ENCODE data around the gene TXNL4A.

Gene TXNL4A

GRCh38 chr18:79931475-79931874 is 56.9 kb downstream of the TXNL4A start:
- no peak for DNase-seq

DNA sequence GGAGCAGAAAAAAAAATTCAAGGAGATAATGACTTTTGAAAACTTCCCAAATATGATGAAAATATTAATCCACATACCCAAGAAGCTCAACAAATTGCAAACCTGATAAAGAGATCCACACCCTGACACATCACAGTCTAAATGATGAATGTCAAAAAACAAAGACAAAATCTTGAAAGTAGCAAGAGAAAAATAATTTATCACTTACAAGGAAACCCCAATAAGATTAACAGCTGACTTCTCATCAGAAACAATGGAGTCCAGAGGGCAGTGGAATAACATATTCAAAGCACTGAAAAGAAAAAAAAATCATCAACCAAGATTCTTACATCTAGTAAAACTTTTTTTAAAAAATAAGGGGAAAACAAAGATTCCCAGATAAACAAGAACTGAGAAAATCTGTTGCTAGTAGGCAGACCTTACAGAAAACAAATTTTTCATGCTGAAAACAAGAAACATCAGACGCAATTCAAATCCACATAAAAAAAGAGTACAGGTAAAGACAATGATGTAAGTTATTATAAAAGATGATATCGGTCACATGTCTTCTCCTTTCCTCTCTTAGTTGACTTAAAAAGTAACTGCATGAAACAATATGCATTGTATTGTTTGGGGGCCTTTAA is 58.2 kb downstream of the TXNL4A start:
- DNase-seq = no peak

DNA sequence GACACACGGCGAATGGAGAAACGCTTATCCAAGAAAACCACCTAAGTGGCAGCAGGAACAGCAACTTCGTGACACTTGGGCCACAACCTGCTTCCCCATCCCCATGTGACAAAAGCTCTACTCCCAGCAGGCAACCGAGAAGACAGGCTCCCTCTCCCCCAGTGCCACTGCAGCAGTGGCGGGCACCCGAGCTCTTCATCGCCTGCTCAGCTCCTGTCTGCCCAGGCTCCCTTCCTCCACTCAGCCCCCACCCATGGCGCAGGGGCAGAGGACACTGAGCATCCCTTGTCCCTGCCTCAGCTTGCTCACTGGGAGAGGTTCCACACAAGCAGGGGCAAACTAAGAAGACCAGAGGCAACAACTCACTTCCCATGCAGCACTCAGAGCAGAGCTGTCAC is 59.8 kb downstream of the TXNL4A start:
- DNase-seq = no peak

- no peak for DNase-seq
Measured at GRCh38 chr18:79927607-79928562, 60.5 kb downstream of the TXNL4A start.

DNA sequence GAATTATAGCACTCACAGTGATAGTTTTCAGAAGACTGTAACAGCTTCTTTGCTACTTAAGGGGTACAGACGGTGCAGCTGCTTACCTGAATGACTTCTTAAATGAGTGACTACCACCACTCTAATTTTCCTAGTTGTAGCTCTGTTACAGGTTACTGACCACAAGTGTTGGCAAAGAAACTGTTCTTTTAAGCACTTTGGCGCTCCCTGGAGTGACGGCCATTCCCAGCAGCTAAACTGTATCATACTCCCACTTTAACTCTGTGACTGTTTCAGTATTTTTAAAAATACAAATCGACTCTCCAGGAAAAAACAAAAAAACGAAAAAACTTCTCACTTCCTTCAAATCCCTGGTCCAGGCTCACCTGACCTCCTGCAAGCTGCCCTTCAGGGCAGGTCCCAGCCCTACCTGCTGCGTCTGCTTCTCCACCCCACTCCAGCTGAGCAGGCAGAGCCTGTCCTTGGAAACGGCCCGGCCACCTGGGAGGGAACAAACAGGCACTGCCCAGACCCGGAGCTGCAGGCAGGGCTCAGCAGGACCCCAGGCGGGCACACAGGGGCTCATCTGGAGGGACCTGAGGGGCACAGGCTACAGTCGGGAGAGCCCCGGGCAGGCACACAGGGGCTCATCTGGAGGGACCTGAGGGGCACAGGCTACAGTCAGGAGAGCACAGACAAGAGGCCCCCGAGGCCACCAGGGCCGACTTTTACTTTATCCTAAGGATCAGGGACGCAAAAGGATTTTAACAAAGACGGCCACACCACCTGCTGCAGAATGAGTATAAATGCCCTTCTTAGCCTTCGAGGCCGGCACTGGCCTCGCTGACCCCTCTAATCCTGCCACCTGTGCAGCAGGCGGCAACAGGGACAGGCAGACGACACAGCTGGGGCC is 61.4 kb downstream of the TXNL4A start:
- DNase-seq = no peak

- DNase-seq = no peak
Measured at GRCh38 chr18:79926306-79926705, 62.1 kb downstream of the TXNL4A start.

DNA sequence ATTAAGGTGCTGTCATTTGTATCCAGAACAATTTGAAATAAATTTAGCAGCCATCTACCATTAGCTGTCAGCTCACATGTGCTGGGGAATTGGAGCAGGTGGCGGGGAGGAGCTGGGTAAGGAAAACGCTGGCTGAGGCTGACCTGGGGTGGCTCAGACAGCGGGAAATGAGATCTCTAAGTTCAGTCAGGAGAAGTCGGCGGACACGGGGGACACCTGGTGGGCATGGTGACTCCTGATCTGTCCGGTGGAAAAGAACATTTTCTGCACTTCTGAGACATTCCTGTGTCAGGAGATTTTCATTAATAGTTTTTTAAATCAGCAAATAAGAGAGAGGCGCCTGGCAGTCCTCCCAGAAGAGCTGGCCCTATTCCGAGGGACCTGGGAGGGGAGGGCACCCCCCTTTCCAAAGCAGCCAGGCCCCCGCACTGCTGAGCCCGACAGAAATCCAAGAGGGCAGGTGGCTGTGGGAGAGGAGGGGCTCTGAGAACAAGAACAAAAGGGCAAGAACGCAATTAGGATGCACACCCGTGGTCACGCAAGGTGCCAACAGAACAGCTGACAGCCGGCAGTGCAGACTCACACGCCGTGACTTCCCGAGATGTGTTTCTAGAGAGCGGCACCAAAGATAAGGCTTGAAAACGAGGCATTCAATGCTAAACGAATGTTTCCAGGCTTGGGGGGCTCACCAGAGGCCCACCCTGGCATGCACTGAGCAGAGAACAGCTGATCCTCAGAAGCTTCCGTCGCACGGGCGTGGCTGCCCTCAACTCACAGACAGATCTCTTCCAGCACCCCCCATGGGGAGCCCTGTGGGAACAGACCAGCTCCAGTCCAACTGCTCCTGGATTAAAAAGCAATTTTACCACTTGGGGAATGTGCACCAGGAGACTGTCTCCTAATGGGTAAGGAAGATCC is 63.3 kb downstream of the TXNL4A start:
- DNase-seq = no peak

GRCh38 chr18:79923896-79924585 is 64.3 kb downstream of the TXNL4A start:
- DNase-seq = no peak

GRCh38 chr18:79922971-79923411 is 65.4 kb downstream of the TXNL4A start:
- no peak for DNase-seq

DNA sequence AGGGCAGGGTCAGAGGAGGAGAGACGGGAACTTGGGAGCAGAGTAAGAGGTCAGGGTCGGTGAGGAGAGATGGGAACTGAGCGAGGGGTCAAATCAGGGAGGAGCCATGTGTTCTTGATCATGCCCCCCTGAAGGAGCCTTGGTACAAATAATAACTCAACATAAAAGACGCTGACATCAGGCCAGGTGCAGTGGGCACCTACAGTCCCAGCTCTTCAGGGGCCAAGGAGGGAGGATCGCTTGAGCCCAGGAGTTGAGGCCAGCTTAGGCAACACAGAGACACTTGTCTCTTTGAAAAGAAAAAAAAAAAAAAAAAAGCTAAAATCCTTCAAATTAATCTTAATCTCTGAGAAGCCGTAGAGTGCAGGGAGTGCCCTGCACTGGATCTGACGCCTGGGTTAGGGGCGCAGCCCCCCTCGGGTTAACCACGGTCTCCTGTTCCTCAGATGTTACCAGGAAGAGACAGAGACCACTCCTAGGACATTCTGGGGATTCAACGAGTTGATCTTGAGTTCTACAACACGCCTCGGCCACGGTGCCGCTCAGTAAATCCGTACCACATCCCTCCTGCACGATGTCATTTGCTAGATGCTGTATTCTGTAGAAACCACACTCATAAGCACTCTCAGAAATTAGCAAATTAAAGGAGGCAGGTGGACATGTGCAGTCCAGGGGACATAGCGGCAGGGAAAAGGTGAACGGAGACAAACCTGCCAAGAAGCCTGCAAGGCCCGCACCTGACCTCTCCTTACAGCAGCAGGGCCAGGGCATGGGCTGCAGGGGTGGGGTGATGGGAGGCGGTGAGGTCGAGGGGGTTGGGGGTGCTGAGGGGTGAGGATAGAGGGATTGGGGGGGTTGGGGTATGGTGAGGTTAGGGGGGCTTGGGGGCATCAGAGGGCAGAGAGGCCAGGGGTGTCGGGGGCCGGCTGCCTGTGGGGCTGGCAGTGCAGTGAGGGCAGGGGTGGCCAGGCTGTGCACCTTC is 66.1 kb downstream of the TXNL4A start:
- no peak for DNase-seq

Measured in activated CD4-positive, alpha-beta T cell treated with anti-CD3 and anti-CD28 coated beads, Interleukin-2, amount 50 U/mL, for 1 hour (primary cell).